Measurements from ENCODE around the gene PNP. TPM values are rescaled to one million over a fixed set of nuclear protein-coding genes. Genes with fewer than 3 reads are reported as not detected.
A peak's percentile ranks its signal among the peaks of the same experiment; 100 is the strongest.

Gene PNP
- polyA plus RNA-seq, 3 donors, result 63.2 to 112 (median 67.5) TPM

- H3K4me1 Mint-ChIP-seq, result peaks cover 60% of the 10 kb centered on the region
- WGBS (ENCODE audit: insufficient coverage), result 6% methylated on average over 3 of the region's 5 CpGs
- H4K20me1 ChIP-seq (ENCODE audit: insufficient read depth, low read length), result peaks cover 3% of the 10 kb centered on the region
- H3K4me3 ChIP-seq (replicated peaks in 1 of 3; ENCODE audit: low read depth in 2 of 3, low read length in 3 of 3), result peak overlapping the region; percentile 20 to 75 (median 46)
- peak overlapping the region; percentile 86 to 94 for H3K27ac ChIP-seq (ENCODE audit: low read depth in 1 of 2, low read length in 2 of 2)
- peak overlapping the region; percentile 93 to 97 (median 96) for H3K27ac Mint-ChIP-seq
- TF ChIP-seq CTCF (IDR thresholded peaks at IDR 0.05), result no peak
- H3K79me2 ChIP-seq (ENCODE audit: insufficient read depth, low read length), result no peaks in the 10 kb centered on the region
- H3K9me3 Mint-ChIP-seq, result peaks cover 0 to 2% (median 0%) of the 10 kb centered on the region in 7 donors
- H3K36me3 ChIP-seq (replicated peaks in 1 of 2; ENCODE audit: control insufficient read depth in 1 of 2, insufficient read depth in 2 of 2, low read length in 2 of 2), result no peaks in the 10 kb centered on the region
- H3K27me3 ChIP-seq (ENCODE audit: control insufficient read depth in 2 of 2, insufficient read depth in 2 of 2, low read length in 2 of 2), result no peaks in the 10 kb centered on the region
- intact Hi-C loops (cut with micrococcal nuclease), result no loop called here
- peak overlapping the region; percentile 56 for H3K9ac ChIP-seq (ENCODE audit: insufficient read depth, low read length, poor library complexity, severe bottlenecking)
- peaks cover 0 to 3% of the 10 kb centered on the region in 2 donors for H3K36me3 Mint-ChIP-seq
- peaks cover 55 to 57% of the 10 kb centered on the region in 2 donors for H3K4me1 ChIP-seq (ENCODE audit: control insufficient read depth in 1 of 2, insufficient read depth in 2 of 2, low read length in 2 of 2)
- peak overlapping the region; percentile 73 to 89 for H3K4me3 Mint-ChIP-seq
- H2AFZ ChIP-seq (ENCODE audit: insufficient read depth, low read depth, low read length, poor library complexity, severe bottlenecking), result peak overlapping the region; percentile 41
- H3K4me2 ChIP-seq (replicated peaks; ENCODE audit: extremely low read depth, low read length, poor library complexity, severe bottlenecking), result peak overlapping the region; percentile 83
- peaks cover 0 to 2% (median 0%) of the 10 kb centered on the region in 3 donors for H3K27me3 Mint-ChIP-seq (ENCODE audit: low read depth in 3 of 3)
- no peaks in the 10 kb centered on the region for H3K9me3 ChIP-seq (replicated peaks in 1 of 2; ENCODE audit: control insufficient read depth in 1 of 2, insufficient read depth in 1 of 2, low read length in 2 of 2)
- no peak for DNase-seq
Observed at GRCh38 chr14:20428010-20428365, 41.2 kb upstream of the PNP start.

GRCh38 chr14:20428802-20429201, 40.4 kb upstream of the PNP start:
- H3K9me3 Mint-ChIP-seq, result peaks cover 0 to 2% (median 0%) of the 10 kb centered on the region in 7 donors
- Histone ChIP-seq H3K79me2 (ENCODE audit: insufficient read depth, low read length) (no peaks in the 10 kb centered on the region), H3K27me3 (ENCODE audit: control insufficient read depth in 2 of 2, insufficient read depth in 2 of 2, low read length in 2 of 2) (no peaks in the 10 kb centered on the region), H2AFZ (ENCODE audit: insufficient read depth, low read depth, low read length, poor library complexity, severe bottlenecking) (peak overlapping the region; percentile 41), H3K4me3 (replicated peaks in 1 of 3; ENCODE audit: low read depth in 2 of 3, low read length in 3 of 3) (peak overlapping the region in 1 of 3 experiments; percentile 75), H3K4me1 (ENCODE audit: control insufficient read depth in 1 of 2, insufficient read depth in 2 of 2, low read length in 2 of 2) (peaks cover 55 to 57% of the 10 kb centered on the region in 2 donors), H3K36me3 (replicated peaks in 1 of 2; ENCODE audit: control insufficient read depth in 1 of 2, insufficient read depth in 2 of 2, low read length in 2 of 2) (no peaks in the 10 kb centered on the region), H4K20me1 (ENCODE audit: insufficient read depth, low read length) (peaks cover 3% of the 10 kb centered on the region), H3K9ac (ENCODE audit: insufficient read depth, low read length, poor library complexity, severe bottlenecking) (no peak overlapping the region), H3K4me2 (replicated peaks; ENCODE audit: extremely low read depth, low read length, poor library complexity, severe bottlenecking) (peak overlapping the region; percentile 83), H3K9me3 (replicated peaks in 1 of 2; ENCODE audit: control insufficient read depth in 1 of 2, insufficient read depth in 1 of 2, low read length in 2 of 2) (no peaks in the 10 kb centered on the region), H3K27ac (ENCODE audit: low read depth in 1 of 2, low read length in 2 of 2) (peak overlapping the region; percentile 12 to 86)
- DNase-seq, result no peak
- H3K36me3 Mint-ChIP-seq, result peaks cover 0 to 3% of the 10 kb centered on the region in 2 donors
- WGBS (ENCODE audit: insufficient coverage), result 0% methylated on average over 2 of the region's 5 CpGs
- peak overlapping the region; percentile 59 to 89 for H3K4me3 Mint-ChIP-seq
- intact Hi-C loops (cut with micrococcal nuclease), result no loop called here
- no peak for TF ChIP-seq CTCF (IDR thresholded peaks at IDR 0.05)
- H3K27me3 Mint-ChIP-seq (ENCODE audit: low read depth in 3 of 3), result peaks cover 0 to 2% (median 0%) of the 10 kb centered on the region in 3 donors
- peak overlapping the region in 6 of 7 donors; percentile 57 to 97 (median 94) for H3K27ac Mint-ChIP-seq
- H3K4me1 Mint-ChIP-seq, result peaks cover 60% of the 10 kb centered on the region

All from CD14-positive monocyte (primary cell).